C4-2B (cell line): Measurements from ENCODE around the gene HECW1.
A peak's percentile ranks its signal among the peaks of the same experiment; 100 is the strongest.
"Not testable (repeated sequence)": the region's sequence is repeated elsewhere in the genome, so short reads cannot be mapped to it uniquely, and the experiment has no call there.

Experiments
- H3K27ac ChIP-seq: fragments of 450-650 bp; 2 replicates; pipeline ENCODE4 v1.5.1; 2017
- CTCF ChIP-seq: fragments of 450-650 bp; conservative IDR thresholded peaks from 2 replicates; pipeline ENCODE4 v1.5.1; 2017; ENCODE audit warnings: mild to moderate bottlenecking
- ZFX ChIP-seq: fragments of 450-650 bp; IDR thresholded peaks from 2 replicates; pipeline ENCODE4 v1.6.1; 2017

HECW1 gene

GRCh38 chr7:43337191-43337590 is 224.7 kb downstream of the HECW1 start:
- no peak for TF ChIP-seq ZFX
- TF ChIP-seq CTCF = no peak

GRCh38 chr7:43337811-43338210 is 225.4 kb downstream of the HECW1 start:
- no peak overlapping the region for H3K27ac ChIP-seq
- TF ChIP-seq CTCF (no peak), ZFX (no peak)

More at GRCh38 chr7:43337191-43337590, 224.7 kb downstream of the HECW1 start:
- H3K27ac ChIP-seq = no peak overlapping the region

GRCh38 chr7:43341132-43341531 is 228.7 kb downstream of the HECW1 start:
- H3K27ac ChIP-seq = no peak overlapping the region
- no peak for TF ChIP-seq ZFX
- TF ChIP-seq CTCF = no peak

- H3K27ac ChIP-seq = not testable (repeated sequence)
Observed at GRCh38 chr7:43343417-43343816, 231.0 kb downstream of the HECW1 start.

GRCh38 chr7:43345696-43346095 is 233.2 kb downstream of the HECW1 start:
- not testable (repeated sequence) for H3K27ac ChIP-seq

GRCh38 chr7:43351683-43352082 is 239.2 kb downstream of the HECW1 start:
- TF ChIP-seq CTCF (no peak), ZFX (no peak)
- no peak overlapping the region for H3K27ac ChIP-seq

- TF ChIP-seq ZFX = no peak
- peak; percentile 29 for TF ChIP-seq CTCF
- no peak overlapping the region for H3K27ac ChIP-seq
Observed at GRCh38 chr7:43353902-43354301, 241.5 kb downstream of the HECW1 start.

- TF ChIP-seq CTCF = no peak
- H3K27ac ChIP-seq = no peak overlapping the region
Observed at GRCh38 chr7:43362652-43363034, 250.2 kb downstream of the HECW1 start.
